HFF-Myc (cell line): ENCODE results near the gene ROBO1.

Experiments
- DNase-seq: peaks from one replicate; pipeline ENCODE4 v3.0.0-alpha.2; 2011; ENCODE audit warnings: low read depth; ENCODE audit errors: extremely low read depth
- H3K4me3 ChIP-seq: replicated peaks from 2 replicates; pipeline ENCODE4 v1.5.1; 2011; ENCODE audit warnings: low read depth, mild to moderate bottlenecking, control low read depth, low read length
- CTCF ChIP-seq: IDR thresholded peaks from 2 replicates; pipeline ENCODE4 v1.5.1; 2012; ENCODE audit warnings: mild to moderate bottlenecking, low read depth, low read length, control low read depth; ENCODE audit errors: missing control alignments

The ROBO1 gene

DNA sequence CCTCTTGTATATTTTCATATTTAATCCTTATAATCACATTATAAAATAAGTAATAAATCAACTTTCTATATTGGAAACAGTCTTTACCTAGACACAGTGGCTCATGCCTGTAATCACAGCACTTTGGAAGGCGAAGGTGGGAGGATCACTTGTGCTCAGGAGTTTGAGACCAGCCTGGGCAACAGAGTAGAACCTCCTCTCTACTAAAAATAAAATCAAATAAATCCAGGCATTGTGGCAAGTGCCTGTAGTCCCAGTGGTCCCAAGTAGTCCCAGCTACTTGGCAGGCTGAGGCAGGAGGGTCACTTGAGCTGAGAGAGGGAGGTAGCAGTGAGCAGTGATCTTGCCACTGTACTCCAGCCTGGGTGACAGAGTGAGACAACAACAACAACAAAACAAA is 975.1 kb downstream of the ROBO1 start:
- DNase-seq, result no peak
- no peak overlapping the region for H3K4me3 ChIP-seq
- no peak for TF ChIP-seq CTCF

- no peak overlapping the region for H3K4me3 ChIP-seq
- no peak for TF ChIP-seq CTCF
- no peak for DNase-seq
Measured at GRCh38 chr3:78792212-78792611, 975.6 kb downstream of the ROBO1 start.

- no peak for DNase-seq
- TF ChIP-seq CTCF, result no peak
Measured at GRCh38 chr3:78791753-78792152, 976.0 kb downstream of the ROBO1 start.

DNA sequence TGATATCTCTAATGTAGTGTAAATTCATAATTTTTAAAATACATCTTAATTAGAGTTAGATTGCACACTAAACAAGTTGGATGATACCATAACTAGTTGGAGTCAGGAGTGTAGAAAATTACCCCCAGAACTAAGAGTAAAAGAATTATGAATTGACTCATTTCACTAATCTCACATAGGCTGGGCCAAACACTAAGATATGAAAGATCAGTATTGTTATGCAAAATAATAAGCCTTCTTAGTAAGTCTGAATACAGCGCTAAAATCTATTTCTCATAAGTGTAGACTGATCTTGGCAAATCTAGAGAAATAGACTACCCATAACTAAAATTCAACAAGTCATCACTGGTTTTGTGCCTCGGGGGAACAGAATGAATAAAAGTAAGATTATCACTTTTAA is 979.0 kb downstream of the ROBO1 start:
- no peak for DNase-seq
- no peak overlapping the region for H3K4me3 ChIP-seq
- TF ChIP-seq CTCF, result no peak

More at GRCh38 chr3:78791753-78792152, 976.0 kb downstream of the ROBO1 start:
- no peak overlapping the region for H3K4me3 ChIP-seq

DNA sequence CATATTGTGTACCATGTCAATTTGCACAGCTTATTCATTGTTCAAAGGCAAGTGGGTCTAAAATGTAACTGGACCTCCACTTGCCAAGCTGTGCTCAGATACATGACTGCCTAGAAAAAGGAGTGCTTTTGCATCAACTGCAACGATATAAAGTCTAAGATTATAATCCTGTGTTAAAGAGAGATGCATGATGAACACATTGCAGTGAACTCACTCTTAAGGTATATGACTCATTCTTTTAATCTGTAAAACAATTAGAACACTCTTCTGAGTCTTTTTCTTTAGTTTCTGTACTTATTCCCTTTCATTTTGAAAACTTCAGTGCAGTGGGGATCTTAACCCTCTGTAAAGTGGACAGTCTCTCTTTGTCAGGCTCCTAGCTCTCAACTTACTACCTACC is 982.8 kb downstream of the ROBO1 start:
- no peak overlapping the region for H3K4me3 ChIP-seq
- no peak for DNase-seq
- no peak for TF ChIP-seq CTCF

GRCh38 chr3:78781351-78781750 is 986.4 kb downstream of the ROBO1 start:
- no peak for DNase-seq
- TF ChIP-seq CTCF, result no peak
- H3K4me3 ChIP-seq, result no peak overlapping the region
